Left lung (tissue), 10 donors: ENCODE results near the gene NTRK2. TPM values are rescaled to one million over a fixed set of nuclear protein-coding genes. Genes with fewer than 3 reads are reported as not detected.

Source experiments
- ATAC-seq: fragments of 200-7000 bp; cut with Tn5 transposase; one replicate; pipeline ENCODE4 v1.9.1; 2020; ENCODE audit warnings: moderate library complexity
- DNase-seq, 4 donors: peaks; one replicate each; pipeline ENCODE4 v3.0.0-alpha.2; 2013 to 2020
- H3K27ac ChIP-seq, 2 donors: fragments of 200-600 bp; sonication (generic) in 1 of 2; one replicate each; pipeline versions ENCODE4 v1.5.0 to v1.8.0; 2020 to 2021
- H3K27me3 ChIP-seq, 2 donors: fragments of 200-600 bp; sonication (generic) in 1 of 2; one replicate each; pipeline versions ENCODE4 v1.5.0 to v1.8.0; 2020 to 2021
- H3K36me3 ChIP-seq, 2 donors: fragments of 200-600 bp; sonication (generic) in 1 of 2; one replicate each; pipeline versions ENCODE4 v1.5.0 to v1.8.0; 2020 to 2021
- H3K4me1 ChIP-seq, 2 donors: fragments of 200-600 bp; one replicate each; pipeline ENCODE4 v1.8.0; 2021
- H3K4me3 ChIP-seq, 2 donors: fragments of 200-600 bp; sonication (generic) in 1 of 2; one replicate each; pipeline versions ENCODE4 v1.5.0 to v1.8.0; 2020 to 2021; ENCODE audit warnings: mild to moderate bottlenecking in 1 of 2
- H3K9me3 ChIP-seq, 2 donors: fragments of 200-600 bp; sonication (generic) in 1 of 2; one replicate each; pipeline versions ENCODE4 v1.5.0 to v1.8.0; 2020 to 2021
- CTCF ChIP-seq, 2 donors: fragments of 200-600 bp; sonication (generic) in 1 of 2; IDR thresholded peaks; one replicate each; pipeline versions ENCODE4 v1.5.0 to v1.8.0; 2021; ENCODE audit warnings: antibody characterized with exemption in 2 of 2
- intact Hi-C, 2 donors: fragments of 100-400 bp; cut with DNase I; formaldehyde crosslinking; loops; one replicate each; pipeline versions ENCODE4 v1.11.2 to v1.14.2; 2022
- polyA plus RNA-seq, 6 donors: library from polyadenylated mRNA; unstranded; fragments of 120-200 nt; gene quantifications; one replicate each; pipeline ENCODE4 v1.2.1, GENCODE V29; 2013; ENCODE audit not compliant: insufficient read length in 6 of 6
- total RNA-seq, 2 donors: library from RNA; stranded (reverse); fragmentation: NEBNext Ultra II Directional; extraction: Animal tissue kit (Norgen Biotek cat#: 25700); gene quantifications; one replicate each; pipeline ENCODE4 v1.2.1, GENCODE V29; 2021
- donor health status: DM: no; HTN: yes; CAD: no.
- donor health status: DM: no; HTN: no; CAD: no.

Gene NTRK2
- total and polyA plus RNA-seq, 8 donors, result 0.29 to 3.8 (median 1.7) TPM

DNA sequence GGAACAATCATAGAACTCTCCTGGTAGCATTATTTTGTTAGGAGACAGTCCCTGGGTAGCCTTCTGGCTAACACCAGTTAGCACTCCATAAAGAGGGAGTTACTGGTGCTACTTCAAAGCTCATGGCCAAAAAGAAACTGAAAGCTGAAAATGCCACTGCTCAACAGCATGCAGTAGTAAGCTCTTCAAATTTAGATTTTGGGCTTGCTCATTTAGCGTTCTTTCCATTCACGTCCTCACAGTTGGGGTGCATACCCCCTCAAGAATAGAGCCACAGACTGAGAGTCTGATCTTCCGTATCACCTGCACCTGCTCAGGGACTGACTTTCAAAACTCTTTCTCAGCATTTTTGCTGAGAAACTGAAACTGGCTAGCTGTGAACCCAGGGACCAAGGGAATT lies 24.7 kb downstream of the NTRK2 start:
- no peaks in the 10 kb centered on the region for H3K4me1 ChIP-seq
- DNase-seq (no peak), ATAC-seq (no peak)
- H3K36me3 ChIP-seq, result no peaks in the 10 kb centered on the region
- intact Hi-C loops, result loop anchor here in 1 of 2 donors (10.0 kb wide), 1 partner anchor 261 kb away; no protein-coding TSS in a partner anchor
- no peak for TF ChIP-seq CTCF (IDR thresholded peaks at IDR 0.05)
- H3K27me3 ChIP-seq, result no peaks in the 10 kb centered on the region
- no peak overlapping the region for H3K4me3 ChIP-seq
- H3K27ac ChIP-seq, result no peak overlapping the region
- no peaks in the 10 kb centered on the region for H3K9me3 ChIP-seq

- H3K4me1 ChIP-seq, result no peaks in the 10 kb centered on the region
- no peaks in the 10 kb centered on the region for H3K27me3 ChIP-seq
- H3K4me3 ChIP-seq, result no peak overlapping the region
- no peaks in the 10 kb centered on the region for H3K9me3 ChIP-seq
- no peaks in the 10 kb centered on the region for H3K36me3 ChIP-seq
- DNase-seq, result no peak
- ATAC-seq, result no peak
- TF ChIP-seq CTCF (IDR thresholded peaks at IDR 0.05), result no peak
- intact Hi-C loops, result loop anchor here in 1 of 2 donors (10.0 kb wide), 1 partner anchor 258 kb away; no protein-coding TSS in a partner anchor
- no peak overlapping the region for H3K27ac ChIP-seq
Measured at GRCh38 chr9:84697042-84697441, 27.5 kb downstream of the NTRK2 start.

DNA sequence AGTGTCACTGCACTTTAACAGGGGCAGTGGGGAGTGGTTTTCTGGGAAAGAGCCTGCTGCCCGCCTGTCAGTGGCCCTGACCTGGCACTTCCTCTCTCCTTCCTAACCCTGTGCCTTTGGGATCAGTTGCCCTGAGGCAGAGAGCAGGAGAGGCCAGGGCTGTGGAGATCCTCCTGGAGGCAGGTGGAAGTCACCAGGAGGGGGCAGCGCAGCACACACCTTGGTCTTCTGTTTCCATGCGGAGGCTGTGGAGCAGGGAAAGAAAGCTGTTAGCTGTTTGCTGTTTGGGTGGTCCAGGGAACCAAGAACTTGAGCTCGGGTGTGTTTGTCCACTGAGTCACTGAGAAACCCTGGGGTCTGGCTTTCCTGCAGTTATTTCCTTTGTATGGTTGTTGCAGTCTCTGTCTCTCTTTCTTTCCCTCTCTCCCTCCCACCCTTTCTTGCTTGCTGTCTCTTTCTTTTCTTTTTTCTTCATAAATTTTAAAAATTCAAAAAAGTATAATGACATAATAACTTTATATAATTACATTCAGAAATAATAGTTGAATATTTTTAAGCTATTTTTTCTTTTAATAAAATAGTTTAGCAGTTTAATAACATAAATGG lies 28.1 kb downstream of the NTRK2 start:
- DNase-seq (peak; percentile 11 to 85 (median 47)), ATAC-seq (peak; percentile 97)
- Histone ChIP-seq H3K4me1 (no peaks in the 10 kb centered on the region), H3K27ac (no peak overlapping the region), H3K27me3 (no peaks in the 10 kb centered on the region), H3K36me3 (no peaks in the 10 kb centered on the region), H3K9me3 (no peaks in the 10 kb centered on the region), H3K4me3 (no peak overlapping the region)
- intact Hi-C loops, result loop anchor here in 1 of 2 donors (10.0 kb wide), 1 partner anchor 257 kb away; no protein-coding TSS in a partner anchor
- peak; percentile 38 to 57 for TF ChIP-seq CTCF (IDR thresholded peaks at IDR 0.05)

DNA sequence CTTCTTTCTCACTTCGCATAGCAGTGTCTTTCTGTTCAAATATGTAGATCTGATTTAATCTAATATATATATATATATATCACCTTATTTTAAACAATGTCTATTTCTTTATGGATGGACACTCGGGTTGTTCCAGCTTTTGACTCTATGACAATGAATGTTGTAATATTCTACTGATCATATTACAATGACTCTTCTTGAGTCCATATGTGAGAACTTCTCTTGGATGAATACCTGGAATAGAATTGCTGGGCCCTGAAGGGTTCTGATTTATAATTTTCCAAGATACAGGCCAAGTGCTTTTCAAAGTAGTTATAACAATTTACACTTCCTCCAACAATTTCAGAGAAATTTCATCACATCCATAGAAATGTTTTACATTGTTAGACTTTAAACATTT lies 28.8 kb downstream of the NTRK2 start:
- no peaks in the 10 kb centered on the region for H3K9me3 ChIP-seq
- intact Hi-C loops, result loop anchor here in 1 of 2 donors (10.0 kb wide), 1 partner anchor 256 kb away; no protein-coding TSS in a partner anchor
- no peak overlapping the region for H3K4me3 ChIP-seq
- ATAC-seq, result no peak
- no peak overlapping the region for H3K27ac ChIP-seq
- no peak for TF ChIP-seq CTCF (IDR thresholded peaks at IDR 0.05)
- no peaks in the 10 kb centered on the region for H3K4me1 ChIP-seq
- no peaks in the 10 kb centered on the region for H3K36me3 ChIP-seq
- no peak for DNase-seq
- no peaks in the 10 kb centered on the region for H3K27me3 ChIP-seq

GRCh38 chr9:84699984-84700383 lies 30.5 kb downstream of the NTRK2 start:
- Histone ChIP-seq H3K36me3 (no peaks in the 10 kb centered on the region), H3K27ac (no peak overlapping the region), H3K27me3 (no peaks in the 10 kb centered on the region), H3K4me3 (no peak overlapping the region), H3K9me3 (no peaks in the 10 kb centered on the region), H3K4me1 (no peaks in the 10 kb centered on the region)
- DNase-seq (no peak), ATAC-seq (no peak)
- no peak for TF ChIP-seq CTCF (IDR thresholded peaks at IDR 0.05)
- intact Hi-C loops, result loop anchor here in 1 of 2 donors (10.0 kb wide), 2 partner anchors 85 to 255 kb away; no protein-coding TSS in a partner anchor
